Body of pancreas (tissue), 4 donors: ENCODE results near the gene KNOP1.

Experiments used
- CTCF ChIP-seq, 7 experiments: fragments of 450-650 bp in 4 of 7; fragments of 200-600 bp in 3 of 7; sonication (generic) in 3 of 7; IDR thresholded peaks; one replicate each; pipeline ENCODE4 v1.5.1; 2016 to 2019; ENCODE audit warnings: antibody characterized with exemption in 7 of 7
- POLR2A ChIP-seq, 3 donors: fragments of 450-650 bp; IDR thresholded peaks; one replicate each; pipeline ENCODE4 v1.6.1; 2016; ENCODE audit warnings: antibody characterized with exemption in 3 of 3, mild to moderate bottlenecking in 2 of 3

GRCh38 chr16:19741354-19741753 lies 23.3 kb upstream of the KNOP1 start:
- TF ChIP-seq POLR2A (IDR thresholded peaks at IDR 0.05): no peak
- no peak for TF ChIP-seq CTCF (IDR thresholded peaks at IDR 0.05)
